ENCODE data around the gene GASK1B. TPM values are rescaled to one million over a fixed set of nuclear protein-coding genes. Genes with fewer than 3 reads are reported as not detected.

Gene GASK1B
- total RNA-seq, 1 experiment from 2014 or later, result 1.1 TPM

DNA sequence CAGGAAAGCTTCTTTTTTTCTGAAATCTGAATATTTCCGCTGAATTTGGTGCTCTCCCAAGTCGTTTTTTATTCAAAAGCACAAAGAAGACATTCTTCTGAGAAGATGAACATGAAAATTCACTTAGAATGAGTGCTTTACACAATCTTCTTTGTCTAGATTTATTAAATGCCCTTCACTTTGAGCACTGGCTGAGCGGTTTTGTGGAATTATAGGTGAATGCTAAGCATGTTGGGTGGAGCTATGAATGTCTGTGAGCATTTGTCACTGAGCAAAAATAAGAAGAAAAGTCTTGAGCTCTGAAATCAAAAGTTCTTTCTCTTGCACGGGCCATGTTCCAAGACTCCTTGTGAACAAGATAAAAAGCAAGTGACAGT is 13.1 kb downstream of the GASK1B start:
- intact Hi-C loops (cut with micrococcal nuclease; ENCODE audit: unreplicated experiment), result no loop called here
- POLR2A ChIA-PET, result no interaction called here

GRCh38 chr4:158159054-158159717 is 13.6 kb downstream of the GASK1B start:
- Histone ChIP-seq H3K9me3 (ENCODE audit: control insufficient read depth, insufficient read depth, low read depth, low read length) (no peaks in the 10 kb centered on the region), H3K36me3 (ENCODE audit: control insufficient read depth, insufficient read depth, low read length) (no peaks in the 10 kb centered on the region), H3K27ac (ENCODE audit: low read length) (0 out of 2 replicates have a peak overlapping the region, but pooled peaks have one; percentile 17), H3K27me3 (ENCODE audit: control insufficient read depth, insufficient read depth, low read length) (no peaks in the 10 kb centered on the region), H3K4me3 (ENCODE audit: low read depth in 2 of 2, low read length in 2 of 2) (no peak overlapping the region), H3K4me1 (ENCODE audit: control insufficient read depth, insufficient read depth, low read length) (no peaks in the 10 kb centered on the region)
- CTCF ChIA-PET, result no interaction called here
- BruUV-seq (replicated peaks), result no TSS peak
- ATAC-seq (peak; percentile 78; the same call in 1 of the 2 replicates), DNase-seq (ENCODE audit: low read depth, low spot score) (no peak)
- in situ Hi-C loops (cut with HindIII; ENCODE audit: low pct_unique_long_range_greater_than_20kb, low sequenced_read_pairs), result no loop called here
- POLR2A ChIA-PET, result no interaction called here
- intact Hi-C loops (cut with micrococcal nuclease; ENCODE audit: unreplicated experiment), result no loop called here
- no peak for TF ChIP-seq SIN3A (IDR thresholded peaks at IDR 0.05; ENCODE audit: borderline replicate concordance, insufficient read depth, low read depth, low read length)

More for the DNA sequence above, 13.1 kb downstream of the GASK1B start:
- H3K27ac ChIP-seq (ENCODE audit: low read length), result no peak overlapping the region
- TF ChIP-seq, protein P1, sequence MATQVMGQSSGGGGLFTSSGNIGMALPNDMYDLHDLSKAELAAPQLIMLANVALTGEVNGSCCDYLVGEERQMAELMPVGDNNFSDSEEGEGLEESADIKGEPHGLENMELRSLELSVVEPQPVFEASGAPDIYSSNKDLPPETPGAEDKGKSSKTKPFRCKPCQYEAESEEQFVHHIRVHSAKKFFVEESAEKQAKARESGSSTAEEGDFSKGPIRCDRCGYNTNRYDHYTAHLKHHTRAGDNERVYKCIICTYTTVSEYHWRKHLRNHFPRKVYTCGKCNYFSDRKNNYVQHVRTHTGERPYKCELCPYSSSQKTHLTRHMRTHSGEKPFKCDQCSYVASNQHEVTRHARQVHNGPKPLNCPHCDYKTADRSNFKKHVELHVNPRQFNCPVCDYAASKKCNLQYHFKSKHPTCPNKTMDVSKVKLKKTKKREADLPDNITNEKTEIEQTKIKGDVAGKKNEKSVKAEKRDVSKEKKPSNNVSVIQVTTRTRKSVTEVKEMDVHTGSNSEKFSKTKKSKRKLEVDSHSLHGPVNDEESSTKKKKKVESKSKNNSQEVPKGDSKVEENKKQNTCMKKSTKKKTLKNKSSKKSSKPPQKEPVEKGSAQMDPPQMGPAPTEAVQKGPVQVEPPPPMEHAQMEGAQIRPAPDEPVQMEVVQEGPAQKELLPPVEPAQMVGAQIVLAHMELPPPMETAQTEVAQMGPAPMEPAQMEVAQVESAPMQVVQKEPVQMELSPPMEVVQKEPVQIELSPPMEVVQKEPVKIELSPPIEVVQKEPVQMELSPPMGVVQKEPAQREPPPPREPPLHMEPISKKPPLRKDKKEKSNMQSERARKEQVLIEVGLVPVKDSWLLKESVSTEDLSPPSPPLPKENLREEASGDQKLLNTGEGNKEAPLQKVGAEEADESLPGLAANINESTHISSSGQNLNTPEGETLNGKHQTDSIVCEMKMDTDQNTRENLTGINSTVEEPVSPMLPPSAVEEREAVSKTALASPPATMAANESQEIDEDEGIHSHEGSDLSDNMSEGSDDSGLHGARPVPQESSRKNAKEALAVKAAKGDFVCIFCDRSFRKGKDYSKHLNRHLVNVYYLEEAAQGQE (IDR thresholded peaks at IDR 0.05; ENCODE audit: insufficient read depth in 1 of 2, low read depth in 2 of 2, low read length in 1 of 2), result no peak
- TF ChIP-seq SIN3A (IDR thresholded peaks at IDR 0.05; ENCODE audit: borderline replicate concordance, insufficient read depth, low read depth, low read length) (no peak), TCF7L2 (IDR thresholded peaks at IDR 0.05; ENCODE audit: low read depth, low read length) (no peak), POLR2AphosphoS5 (IDR thresholded peaks at IDR 0.05; ENCODE audit: low read depth, low read length) (no peak), CTCF (IDR thresholded peaks at IDR 0.05) (no peak)
- no peaks in the 10 kb centered on the region for H3K27me3 ChIP-seq (ENCODE audit: control insufficient read depth, insufficient read depth, low read length)
- CTCF ChIA-PET, result no interaction called here
- no peaks in the 10 kb centered on the region for H3K9me3 ChIP-seq (ENCODE audit: control insufficient read depth, insufficient read depth, low read depth, low read length)
- no peaks in the 10 kb centered on the region for H3K4me1 ChIP-seq (ENCODE audit: control insufficient read depth, insufficient read depth, low read length)
- BruUV-seq (replicated peaks), result no TSS peak
- ATAC-seq (no peak), DNase-seq (ENCODE audit: low read depth, low spot score) (no peak)
- in situ Hi-C loops (cut with HindIII; ENCODE audit: low pct_unique_long_range_greater_than_20kb, low sequenced_read_pairs), result no loop called here
- H3K36me3 ChIP-seq (ENCODE audit: control insufficient read depth, insufficient read depth, low read length), result no peaks in the 10 kb centered on the region
- H3K4me3 ChIP-seq (ENCODE audit: low read depth in 2 of 2, low read length in 2 of 2), result no peak overlapping the region

DNA sequence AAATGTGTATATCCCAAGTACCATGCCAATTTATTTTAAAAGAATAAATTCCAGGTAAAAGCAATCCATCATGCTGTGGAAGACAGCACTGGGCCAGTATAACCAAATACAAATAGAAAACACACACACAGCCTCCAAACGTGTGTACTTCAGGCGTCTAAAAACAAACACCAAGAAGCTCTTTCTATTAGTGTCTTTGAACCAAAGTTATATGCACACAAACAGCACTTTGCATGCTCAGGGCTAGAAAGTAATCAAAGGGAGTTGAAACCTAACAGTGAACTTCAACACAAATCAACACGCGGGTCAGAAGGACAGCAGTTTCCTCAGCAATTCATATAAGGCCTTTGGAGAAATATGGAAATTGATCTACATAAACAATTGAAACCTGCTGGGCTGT is 15.4 kb downstream of the GASK1B start:
- Histone ChIP-seq H3K4me1 (ENCODE audit: control insufficient read depth, insufficient read depth, low read length) (no peaks in the 10 kb centered on the region), H3K4me3 (ENCODE audit: low read depth in 2 of 2, low read length in 2 of 2) (no peak overlapping the region), H3K27ac (ENCODE audit: low read length) (no peak overlapping the region), H3K27me3 (ENCODE audit: control insufficient read depth, insufficient read depth, low read length) (no peaks in the 10 kb centered on the region), H3K36me3 (ENCODE audit: control insufficient read depth, insufficient read depth, low read length) (no peaks in the 10 kb centered on the region), H3K9me3 (ENCODE audit: control insufficient read depth, insufficient read depth, low read depth, low read length) (no peaks in the 10 kb centered on the region)
- ChIA-PET CTCF (no interaction called here), POLR2A (no interaction called here)
- no peak for TF ChIP-seq TCF7L2 (IDR thresholded peaks at IDR 0.05; ENCODE audit: low read depth, low read length)
- TF ChIP-seq SIN3A (IDR thresholded peaks at IDR 0.05; ENCODE audit: borderline replicate concordance, insufficient read depth, low read depth, low read length), result no peak
- TF ChIP-seq, protein P1 (IDR thresholded peaks at IDR 0.05; ENCODE audit: insufficient read depth in 1 of 2, low read depth in 2 of 2, low read length in 1 of 2), result no peak
- no peak for TF ChIP-seq CTCF (IDR thresholded peaks at IDR 0.05)
- TF ChIP-seq POLR2AphosphoS5 (IDR thresholded peaks at IDR 0.05; ENCODE audit: low read depth, low read length), result no peak
- DNase-seq (ENCODE audit: low read depth, low spot score) (no peak), ATAC-seq (no peak)
- in situ Hi-C loops (cut with HindIII; ENCODE audit: low pct_unique_long_range_greater_than_20kb, low sequenced_read_pairs) (no loop called here), intact Hi-C loops (cut with micrococcal nuclease; ENCODE audit: unreplicated experiment) (no loop called here)
- no TSS peak for BruUV-seq (replicated peaks)
